Body of pancreas (tissue), 4 donors: ENCODE data around the gene SNX25.

Experiments used
- POLR2A ChIP-seq, 3 donors: fragments of 450-650 bp; IDR thresholded peaks; one replicate each; pipeline ENCODE4 v1.6.1; 2016; ENCODE audit warnings: antibody characterized with exemption in 3 of 3, mild to moderate bottlenecking in 2 of 3
- TF ChIP-seq, protein P1 (sequence below), 7 experiments: fragments of 450-650 bp in 4 of 7; fragments of 200-600 bp in 3 of 7; sonication (generic) in 3 of 7; IDR thresholded peaks; one replicate each; pipeline ENCODE4 v1.5.1; 2016 to 2019; ENCODE audit warnings: antibody characterized with exemption in 7 of 7

DNA sequence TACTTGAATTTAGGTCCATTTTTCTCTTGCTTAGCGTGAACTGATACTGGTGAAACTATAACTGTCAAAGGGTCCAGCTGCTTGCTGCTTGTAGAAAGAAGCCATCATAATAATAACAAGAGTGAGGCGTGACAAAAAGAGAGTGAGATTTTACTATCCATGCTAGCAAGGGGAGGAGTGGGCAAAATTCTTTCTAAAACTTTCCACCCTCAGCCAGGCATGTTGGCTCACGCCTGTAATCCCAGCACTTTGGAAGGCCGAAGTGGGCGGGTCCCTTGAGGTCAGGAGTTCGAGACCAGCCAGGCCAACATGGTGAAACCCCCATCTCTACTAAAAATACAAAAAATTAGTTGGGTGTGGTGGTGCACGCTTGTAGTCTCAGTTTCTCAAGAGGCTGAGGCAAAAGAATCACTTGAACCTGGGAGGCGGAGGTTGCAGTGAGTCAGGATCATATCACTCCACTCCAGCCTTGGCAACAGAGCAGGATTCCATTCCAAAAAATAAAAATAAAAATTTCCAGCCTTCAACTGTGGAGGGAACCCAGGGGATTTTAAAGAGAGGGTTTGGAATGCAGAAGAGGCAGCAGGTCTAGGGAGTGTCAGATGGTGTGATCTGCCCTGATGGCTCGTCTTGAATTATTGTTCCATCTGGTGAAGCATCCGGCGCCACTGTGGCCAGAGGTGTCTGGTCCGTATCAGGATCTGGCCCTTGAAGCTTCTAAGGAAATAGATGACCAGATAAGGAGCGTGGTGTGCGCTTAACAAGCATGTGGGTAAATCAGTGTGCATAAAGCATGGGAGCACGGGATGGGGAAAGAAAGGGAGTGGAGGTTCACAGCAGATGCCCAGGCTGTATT lies 134.6 kb downstream of the SNX25 start:
- TF ChIP-seq, protein P1, sequence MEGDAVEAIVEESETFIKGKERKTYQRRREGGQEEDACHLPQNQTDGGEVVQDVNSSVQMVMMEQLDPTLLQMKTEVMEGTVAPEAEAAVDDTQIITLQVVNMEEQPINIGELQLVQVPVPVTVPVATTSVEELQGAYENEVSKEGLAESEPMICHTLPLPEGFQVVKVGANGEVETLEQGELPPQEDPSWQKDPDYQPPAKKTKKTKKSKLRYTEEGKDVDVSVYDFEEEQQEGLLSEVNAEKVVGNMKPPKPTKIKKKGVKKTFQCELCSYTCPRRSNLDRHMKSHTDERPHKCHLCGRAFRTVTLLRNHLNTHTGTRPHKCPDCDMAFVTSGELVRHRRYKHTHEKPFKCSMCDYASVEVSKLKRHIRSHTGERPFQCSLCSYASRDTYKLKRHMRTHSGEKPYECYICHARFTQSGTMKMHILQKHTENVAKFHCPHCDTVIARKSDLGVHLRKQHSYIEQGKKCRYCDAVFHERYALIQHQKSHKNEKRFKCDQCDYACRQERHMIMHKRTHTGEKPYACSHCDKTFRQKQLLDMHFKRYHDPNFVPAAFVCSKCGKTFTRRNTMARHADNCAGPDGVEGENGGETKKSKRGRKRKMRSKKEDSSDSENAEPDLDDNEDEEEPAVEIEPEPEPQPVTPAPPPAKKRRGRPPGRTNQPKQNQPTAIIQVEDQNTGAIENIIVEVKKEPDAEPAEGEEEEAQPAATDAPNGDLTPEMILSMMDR (IDR thresholded peaks at IDR 0.05): no peak
- TF ChIP-seq POLR2A (IDR thresholded peaks at IDR 0.05): no peak
